ENCODE data around the gene RAET1E.

DNA sequence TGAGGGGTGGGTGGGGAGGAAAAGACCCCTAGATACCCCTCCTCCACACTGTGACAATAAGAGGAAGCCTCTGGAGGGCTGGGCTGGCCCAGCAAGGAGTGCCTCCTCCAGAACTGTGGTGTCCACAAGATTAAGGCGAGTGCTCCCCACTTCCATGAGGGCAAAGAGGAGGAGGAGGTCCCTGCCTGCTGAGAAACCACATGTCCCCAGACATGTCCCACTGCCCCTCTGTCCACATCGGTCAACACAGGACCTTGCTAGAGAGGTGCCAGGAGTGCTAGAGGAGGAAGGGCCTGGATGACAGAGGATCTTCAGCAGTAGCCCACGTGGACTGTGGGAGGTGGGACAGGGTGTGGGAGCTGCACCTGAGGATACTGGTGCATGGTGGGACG, 21.9 kb upstream of the RAET1E start:
- TF ChIP-seq, protein P1, sequence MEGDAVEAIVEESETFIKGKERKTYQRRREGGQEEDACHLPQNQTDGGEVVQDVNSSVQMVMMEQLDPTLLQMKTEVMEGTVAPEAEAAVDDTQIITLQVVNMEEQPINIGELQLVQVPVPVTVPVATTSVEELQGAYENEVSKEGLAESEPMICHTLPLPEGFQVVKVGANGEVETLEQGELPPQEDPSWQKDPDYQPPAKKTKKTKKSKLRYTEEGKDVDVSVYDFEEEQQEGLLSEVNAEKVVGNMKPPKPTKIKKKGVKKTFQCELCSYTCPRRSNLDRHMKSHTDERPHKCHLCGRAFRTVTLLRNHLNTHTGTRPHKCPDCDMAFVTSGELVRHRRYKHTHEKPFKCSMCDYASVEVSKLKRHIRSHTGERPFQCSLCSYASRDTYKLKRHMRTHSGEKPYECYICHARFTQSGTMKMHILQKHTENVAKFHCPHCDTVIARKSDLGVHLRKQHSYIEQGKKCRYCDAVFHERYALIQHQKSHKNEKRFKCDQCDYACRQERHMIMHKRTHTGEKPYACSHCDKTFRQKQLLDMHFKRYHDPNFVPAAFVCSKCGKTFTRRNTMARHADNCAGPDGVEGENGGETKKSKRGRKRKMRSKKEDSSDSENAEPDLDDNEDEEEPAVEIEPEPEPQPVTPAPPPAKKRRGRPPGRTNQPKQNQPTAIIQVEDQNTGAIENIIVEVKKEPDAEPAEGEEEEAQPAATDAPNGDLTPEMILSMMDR (IDR thresholded peaks at IDR 0.05 in 8 of 11, conservative IDR thresholded peaks at IDR 0.05 in 3 of 11), result no peak
- TF ChIP-seq POLR2A (IDR thresholded peaks at IDR 0.05), result no peak
